Uterus (tissue), 4 donors: ENCODE measurements around the gene AFP. TPM values are rescaled to one million over a fixed set of nuclear protein-coding genes. Genes with fewer than 3 reads are reported as not detected.

Source experiments
- DNase-seq, 2 donors: peaks; one replicate each; pipeline ENCODE4 v3.0.0-alpha.2; 2019 to 2020
- H3K27ac ChIP-seq, 2 donors: fragments of 200-600 bp; sonication (generic); 1 replicate in 1 of 2; 2 replicates in 1 of 2; pipeline ENCODE4 v1.5.1; 2016 to 2018
- H3K27me3 ChIP-seq, 2 donors: fragments of 200-600 bp; sonication (generic); one replicate each; pipeline ENCODE4 v1.5.1; 2018 to 2019; ENCODE audit warnings: control low read depth in 1 of 2
- H3K36me3 ChIP-seq, 2 donors: fragments of 200-600 bp; sonication (generic); one replicate each; pipeline ENCODE4 v1.5.1; 2019; ENCODE audit warnings: control low read depth in 1 of 2
- H3K4me1 ChIP-seq, 2 donors: fragments of 200-600 bp; sonication (generic); one replicate each; pipeline ENCODE4 v1.5.1; 2018 to 2019; ENCODE audit warnings: control low read depth in 1 of 2
- H3K4me3 ChIP-seq, 2 donors: fragments of 200-600 bp; sonication (generic); 1 replicate in 1 of 2; 2 replicates in 1 of 2; pipeline ENCODE4 v1.5.1; 2018 to 2019; ENCODE audit warnings: mild to moderate bottlenecking in 1 of 2
- H3K9me3 ChIP-seq, 2 donors: fragments of 200-600 bp; sonication (generic); one replicate each; pipeline ENCODE4 v1.5.1; 2019; ENCODE audit warnings: control low read depth in 1 of 2
- CTCF ChIP-seq, 4 experiments: fragments of 200-600 bp in 2 of 4; fragments of 450-650 bp in 2 of 4; sonication (generic) in 2 of 4; IDR thresholded peaks; one replicate each; pipeline ENCODE4 v1.5.1; 2016 to 2019; ENCODE audit warnings: antibody characterized with exemption in 4 of 4, mild to moderate bottlenecking in 2 of 4, moderate library complexity in 1 of 4
- POLR2A ChIP-seq, 2 donors: fragments of 450-650 bp; IDR thresholded peaks; one replicate each; pipeline ENCODE4 v1.6.1; 2016; ENCODE audit warnings: antibody characterized with exemption in 2 of 2, mild to moderate bottlenecking in 1 of 2, moderate library complexity in 1 of 2
- intact Hi-C: fragments of 100-400 bp; cut with DNase I; formaldehyde crosslinking; loops from one replicate; pipeline ENCODE4 v1.15.1; 2023; ENCODE audit warnings: low total_unique reads
- total RNA-seq, 4 donors: library from RNA; depleted of rRNA in 3 of 4; stranded (reverse); fragments of >200 nt in 3 of 4; gene quantifications; one replicate each; pipeline versions ENCODE4 v1.1.0 to v1.2.4, GENCODE V29; 2014 to 2023
- donor health status: DM: yes; HTN: yes; CAD: no.

Gene AFP
- total RNA-seq, 4 donors from 2014 or later, result not detected

GRCh38 chr4:73415807-73416238 is 20.2 kb upstream of the AFP start:
- H3K36me3 ChIP-seq, result no peaks in the 10 kb centered on the region
- intact Hi-C loops, result no loop called here

GRCh38 chr4:73416423-73417087 is 19.5 kb upstream of the AFP start:
- Histone ChIP-seq H3K36me3 (no peaks in the 10 kb centered on the region), H3K27me3 (no peaks in the 10 kb centered on the region), H3K4me1 (no peaks in the 10 kb centered on the region), H3K27ac (no peak overlapping the region), H3K9me3 (no peaks in the 10 kb centered on the region), H3K4me3 (no peak overlapping the region)
- TF ChIP-seq CTCF (IDR thresholded peaks at IDR 0.05) (no peak), POLR2A (IDR thresholded peaks at IDR 0.05) (no peak)
- no peak for DNase-seq
- intact Hi-C loops, result no loop called here

More at GRCh38 chr4:73415807-73416238, 20.2 kb upstream of the AFP start:
- Histone ChIP-seq H3K4me3 (no peak overlapping the region), H3K27ac (no peak overlapping the region), H3K4me1 (no peaks in the 10 kb centered on the region), H3K27me3 (no peaks in the 10 kb centered on the region), H3K9me3 (no peaks in the 10 kb centered on the region)
- no peak for DNase-seq
- no peak for TF ChIP-seq POLR2A (IDR thresholded peaks at IDR 0.05)
- TF ChIP-seq CTCF (IDR thresholded peaks at IDR 0.05), result no peak

DNA sequence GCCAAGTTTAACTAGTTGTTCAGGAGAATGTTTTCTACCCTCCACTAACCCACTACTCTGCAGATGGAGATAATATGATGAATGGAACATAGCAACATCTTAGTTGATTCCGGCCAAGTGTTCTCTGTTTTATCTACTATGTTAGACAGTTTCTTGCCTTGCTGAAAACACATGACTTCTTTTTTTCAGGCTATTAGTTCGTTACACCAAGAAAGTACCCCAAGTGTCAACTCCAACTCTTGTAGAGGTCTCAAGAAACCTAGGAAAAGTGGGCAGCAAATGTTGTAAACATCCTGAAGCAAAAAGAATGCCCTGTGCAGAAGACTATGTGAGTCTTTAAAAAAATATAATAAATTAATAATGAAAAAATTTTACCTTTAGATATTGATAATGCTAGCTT is 18.7 kb upstream of the AFP start:
- H3K9me3 ChIP-seq, result no peaks in the 10 kb centered on the region
- H3K27ac ChIP-seq, result no peak overlapping the region
- no peak for DNase-seq
- no peaks in the 10 kb centered on the region for H3K27me3 ChIP-seq
- intact Hi-C loops, result no loop called here
- H3K4me1 ChIP-seq, result no peaks in the 10 kb centered on the region
- H3K36me3 ChIP-seq, result no peaks in the 10 kb centered on the region
- no peak overlapping the region for H3K4me3 ChIP-seq
- TF ChIP-seq POLR2A (IDR thresholded peaks at IDR 0.05) (no peak), CTCF (IDR thresholded peaks at IDR 0.05) (no peak)

- H3K4me1 ChIP-seq, result no peaks in the 10 kb centered on the region
- H3K27ac ChIP-seq, result no peak overlapping the region
- H3K4me3 ChIP-seq, result no peak overlapping the region
- H3K9me3 ChIP-seq, result no peaks in the 10 kb centered on the region
- DNase-seq, result no peak
- intact Hi-C loops, result no loop called here
- no peak for TF ChIP-seq CTCF (IDR thresholded peaks at IDR 0.05)
- no peak for TF ChIP-seq POLR2A (IDR thresholded peaks at IDR 0.05)
- H3K36me3 ChIP-seq, result no peaks in the 10 kb centered on the region
- no peaks in the 10 kb centered on the region for H3K27me3 ChIP-seq
Measured at GRCh38 chr4:73417973-73418372, 18.0 kb upstream of the AFP start.

DNA sequence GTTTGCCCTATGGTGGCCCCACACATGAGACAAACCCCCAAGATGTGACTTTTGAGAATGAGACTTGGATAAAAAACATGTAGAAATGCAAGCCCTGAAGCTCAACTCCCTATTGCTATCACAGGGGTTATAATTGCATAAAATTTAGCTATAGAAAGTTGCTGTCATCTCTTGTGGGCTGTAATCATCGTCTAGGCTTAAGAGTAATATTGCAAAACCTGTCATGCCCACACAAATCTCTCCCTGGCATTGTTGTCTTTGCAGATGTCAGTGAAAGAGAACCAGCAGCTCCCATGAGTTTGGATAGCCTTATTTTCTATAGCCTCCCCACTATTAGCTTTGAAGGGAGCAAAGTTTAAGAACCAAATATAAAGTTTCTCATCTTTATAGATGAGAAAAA is 17.3 kb upstream of the AFP start:
- no peaks in the 10 kb centered on the region for H3K4me1 ChIP-seq
- no peaks in the 10 kb centered on the region for H3K27me3 ChIP-seq
- no peaks in the 10 kb centered on the region for H3K36me3 ChIP-seq
- H3K4me3 ChIP-seq, result no peak overlapping the region
- intact Hi-C loops, result no loop called here
- H3K27ac ChIP-seq, result no peak overlapping the region
- DNase-seq, result no peak
- TF ChIP-seq POLR2A (IDR thresholded peaks at IDR 0.05), result no peak
- H3K9me3 ChIP-seq, result no peaks in the 10 kb centered on the region
